Measurements from ENCODE around the gene DPP10.

DPP10 gene

GRCh38 chr2:115484486-115484885 is 1042.0 kb downstream of the DPP10 start:
- DNase-seq = no peak

- no peak for DNase-seq
Observed at GRCh38 chr2:115484983-115485382, 1042.5 kb downstream of the DPP10 start.

GRCh38 chr2:115491186-115491793 is 1048.8 kb downstream of the DPP10 start:
- no peak for DNase-seq

GRCh38 chr2:115505331-115505730 is 1062.9 kb downstream of the DPP10 start:
- DNase-seq = no peak

GRCh38 chr2:115520727-115521126 is 1078.3 kb downstream of the DPP10 start:
- no peak for DNase-seq

GRCh38 chr2:115524452-115524851 is 1082.0 kb downstream of the DPP10 start:
- DNase-seq = no peak

- DNase-seq = no peak
Observed at GRCh38 chr2:115529627-115530026, 1087.2 kb downstream of the DPP10 start.

GRCh38 chr2:115533081-115533480 is 1090.6 kb downstream of the DPP10 start:
- no peak for DNase-seq

GRCh38 chr2:115541814-115542213 is 1099.4 kb downstream of the DPP10 start:
- no peak for DNase-seq

GRCh38 chr2:115542331-115542730 is 1099.9 kb downstream of the DPP10 start:
- DNase-seq = no peak

GRCh38 chr2:115543024-115543423 is 1100.6 kb downstream of the DPP10 start:
- DNase-seq = no peak

- no peak for DNase-seq
Observed at GRCh38 chr2:115543461-115543860, 1101.0 kb downstream of the DPP10 start.

- no peak for DNase-seq
Observed at GRCh38 chr2:115549611-115550130, 1107.2 kb downstream of the DPP10 start.

GRCh38 chr2:115552726-115553125 is 1110.3 kb downstream of the DPP10 start:
- DNase-seq = no peak

- DNase-seq = no peak
Observed at GRCh38 chr2:115554153-115554552, 1111.7 kb downstream of the DPP10 start.

- DNase-seq = no peak
Observed at GRCh38 chr2:115558725-115559124, 1116.3 kb downstream of the DPP10 start.

GRCh38 chr2:115560666-115561065 is 1118.2 kb downstream of the DPP10 start:
- DNase-seq = no peak

- no peak for DNase-seq
Observed at GRCh38 chr2:115568643-115569042, 1126.2 kb downstream of the DPP10 start.

- DNase-seq = no peak
Observed at GRCh38 chr2:115569547-115569946, 1127.1 kb downstream of the DPP10 start.

GRCh38 chr2:115572746-115573145 is 1130.3 kb downstream of the DPP10 start:
- DNase-seq = no peak

- DNase-seq = no peak
Observed at GRCh38 chr2:115573756-115574155, 1131.3 kb downstream of the DPP10 start.

- DNase-seq = no peak
Observed at GRCh38 chr2:115574667-115575066, 1132.2 kb downstream of the DPP10 start.

GRCh38 chr2:115580784-115581183 is 1138.3 kb downstream of the DPP10 start:
- DNase-seq = no peak

GRCh38 chr2:115584507-115584906 is 1142.1 kb downstream of the DPP10 start:
- DNase-seq = no peak

GRCh38 chr2:115596659-115597375 is 1154.4 kb downstream of the DPP10 start:
- no peak for DNase-seq
